RWPE1 (cell line): ENCODE data around the gene OR1L4.

Experiments
- CTCF ChIA-PET: fragments of 350-600 bp; sonication (Branson Sonifier 250); formaldehyde crosslinking; extraction: SDS; loops from one replicate; lab custom pipeline; 2021; lab: Yijun Ruan, JAX
- POLR2A ChIA-PET: fragments of 400-600 bp; formaldehyde crosslinking; extraction: SDS; loops from one replicate; lab custom pipeline; 2020; ENCODE audit warnings: antibody characterized with exemption; ENCODE audit not compliant: low non-redundant PET; lab: Yijun Ruan, JAX
- DNase-seq: peaks from one replicate; pipeline ENCODE4 v3.0.0; 2012; ENCODE audit warnings: low spot score
- H3K27ac ChIP-seq: fragments of 450-650 bp; 2 replicates; pipeline ENCODE4 v1.5.1; 2017
- CTCF ChIP-seq: fragments of 450-650 bp; conservative IDR thresholded peaks from 2 replicates; pipeline ENCODE4 v1.5.1; 2017; ENCODE audit warnings: low read depth, mild to moderate bottlenecking

Gene OR1L4

GRCh38 chr9:122767817-122768216, 44.0 kb downstream of the OR1L4 start:
- DNase-seq = no peak
- ChIA-PET CTCF (interaction anchor here (0.6 kb wide), 1 partner anchor 1068 kb away, joined by 3 read pairs; no protein-coding TSS in a partner anchor), POLR2A (no interaction called here)
- H3K27ac ChIP-seq = no peak overlapping the region
- TF ChIP-seq CTCF = no peak
